Esophagus muscularis mucosa (tissue), 4 donors: ENCODE data around the gene MED13L. TPM values are rescaled to one million over a fixed set of nuclear protein-coding genes. Genes with fewer than 3 reads are reported as not detected.
A peak's percentile ranks its signal among the peaks of the same experiment; 100 is the strongest.

Experiments
- DNase-seq: peaks from one replicate; pipeline ENCODE4 v3.0.0-alpha.2; 2017; ENCODE audit errors: extremely low spot score
- H3K27ac ChIP-seq, 4 donors: fragments of 200-600 bp; sonication (generic); replicated peaks in 1 of 4; 1 replicate in 3 of 4; 2 replicates in 1 of 4; pipeline ENCODE4 v1.5.1; 2016 to 2019; ENCODE audit warnings: mild to moderate bottlenecking in 1 of 4
- H3K27me3 ChIP-seq, 4 donors: fragments of 200-600 bp; sonication (generic); one replicate each; pipeline versions ENCODE4 v1.5.1 to v1.6.0; 2016 to 2019
- H3K36me3 ChIP-seq, 4 donors: fragments of 200-600 bp; sonication (generic); one replicate each; pipeline ENCODE4 v1.5.1; 2016 to 2019
- H3K4me1 ChIP-seq, 4 donors: fragments of 200-600 bp; sonication (generic); one replicate each; pipeline ENCODE4 v1.5.1; 2016 to 2019
- H3K4me3 ChIP-seq, 4 donors: fragments of 200-600 bp; sonication (generic); 1 replicate in 2 of 4; 2 replicates in 2 of 4; pipeline ENCODE4 v1.5.1; 2016 to 2019; ENCODE audit warnings: mild to moderate bottlenecking in 4 of 4, moderate library complexity in 1 of 4
- H3K9me3 ChIP-seq, 4 donors: fragments of 200-600 bp; sonication (generic); 1 replicate in 3 of 4; 2 replicates in 1 of 4; pipeline ENCODE4 v1.5.1; 2016 to 2019
- EP300 ChIP-seq: sonication (generic); formaldehyde crosslinking; IDR thresholded peaks from one replicate; pipeline ENCODE4 v1.6.1; 2017; ENCODE audit warnings: antibody characterized with exemption
- POLR2A ChIP-seq: fragments of 450-650 bp; IDR thresholded peaks from one replicate; pipeline ENCODE4 v1.6.1; 2017; ENCODE audit warnings: antibody characterized with exemption, moderate library complexity, mild to moderate bottlenecking, low read depth
- POLR2AphosphoS5 ChIP-seq, 2 donors: sonication (generic); formaldehyde crosslinking; IDR thresholded peaks; one replicate each; pipeline ENCODE4 v1.6.1; 2017; ENCODE audit warnings: antibody characterized with exemption in 2 of 2
- WGBS: methylation state at CpG from one replicate; pipeline ENCODE4 v1.1.5; 2018; 5-methylcytosine and 5-hydroxymethylcytosine counted together
- intact Hi-C: fragments of 100-400 bp; cut with DNase I; formaldehyde crosslinking; loops from one replicate; pipeline ENCODE4 v1.15.1; 2023
- total RNA-seq, 4 donors: library from RNA; depleted of rRNA; stranded (reverse); fragments of >200 nt; gene quantifications; one replicate each; pipeline versions ENCODE4 v1.1.0 to v1.2.1, GENCODE V29; 2016
- TF ChIP-seq, protein P1 (sequence below), 3 experiments: fragments of 200-600 bp in 2 of 3; fragments of 450-650 bp in 1 of 3; sonication (generic) in 2 of 3; IDR thresholded peaks; one replicate each; pipeline ENCODE4 v1.5.1; 2017 to 2019; ENCODE audit warnings: antibody characterized with exemption in 3 of 3, mild to moderate bottlenecking in 2 of 3, moderate library complexity in 1 of 3

MED13L gene
- total RNA-seq, 4 donors from 2014 or later, result 141 to 350 (median 175) TPM

DNA sequence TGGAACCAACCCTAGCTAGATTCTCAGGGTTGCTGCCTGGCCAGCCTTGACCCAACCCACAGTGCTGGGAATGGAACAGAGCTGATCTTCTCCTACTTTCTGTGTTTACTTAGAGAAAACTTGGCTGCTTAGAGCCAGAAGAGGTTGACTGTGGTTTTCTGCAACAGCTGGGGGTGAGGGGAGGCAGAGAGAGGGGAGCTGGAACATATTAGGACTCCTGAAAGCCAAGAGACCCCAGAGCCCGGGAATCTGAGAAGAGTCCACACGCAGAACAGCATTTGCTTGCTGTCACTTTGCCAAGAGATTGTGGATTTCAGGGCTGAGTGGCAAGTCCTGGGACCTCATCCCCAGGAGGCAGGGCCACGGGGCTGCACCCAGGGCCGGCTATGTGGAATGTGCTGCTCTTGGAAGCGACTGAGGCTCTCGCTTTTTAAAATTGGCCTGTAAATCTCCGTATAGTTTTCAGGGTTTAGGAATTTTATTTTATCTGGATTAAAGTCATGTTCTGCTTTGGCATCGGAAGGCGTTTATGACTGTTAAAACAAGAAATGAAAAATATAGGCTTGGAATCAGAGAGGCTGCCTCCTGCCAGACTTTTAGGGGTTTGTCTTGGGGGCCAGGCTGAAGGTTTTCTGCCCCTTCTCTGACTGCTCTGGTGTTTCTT, 22.3 kb upstream of the MED13L start:
- Histone ChIP-seq H3K4me3 (peak overlapping the region in 1 of 4 donors; percentile 7), H3K27me3 (no peaks in the 10 kb centered on the region), H3K27ac (peak overlapping the region; percentile 55 to 63 (median 57)), H3K4me1 (peaks cover 11 to 39% (median 32%) of the 10 kb centered on the region in 4 donors), H3K9me3 (no peaks in the 10 kb centered on the region), H3K36me3 (no peaks in the 10 kb centered on the region)
- intact Hi-C loops, result no loop called here
- DNase-seq, result no peak
- 52% methylated on average over 8 of the region's 9 CpGs for WGBS
- TF ChIP-seq, protein P1, sequence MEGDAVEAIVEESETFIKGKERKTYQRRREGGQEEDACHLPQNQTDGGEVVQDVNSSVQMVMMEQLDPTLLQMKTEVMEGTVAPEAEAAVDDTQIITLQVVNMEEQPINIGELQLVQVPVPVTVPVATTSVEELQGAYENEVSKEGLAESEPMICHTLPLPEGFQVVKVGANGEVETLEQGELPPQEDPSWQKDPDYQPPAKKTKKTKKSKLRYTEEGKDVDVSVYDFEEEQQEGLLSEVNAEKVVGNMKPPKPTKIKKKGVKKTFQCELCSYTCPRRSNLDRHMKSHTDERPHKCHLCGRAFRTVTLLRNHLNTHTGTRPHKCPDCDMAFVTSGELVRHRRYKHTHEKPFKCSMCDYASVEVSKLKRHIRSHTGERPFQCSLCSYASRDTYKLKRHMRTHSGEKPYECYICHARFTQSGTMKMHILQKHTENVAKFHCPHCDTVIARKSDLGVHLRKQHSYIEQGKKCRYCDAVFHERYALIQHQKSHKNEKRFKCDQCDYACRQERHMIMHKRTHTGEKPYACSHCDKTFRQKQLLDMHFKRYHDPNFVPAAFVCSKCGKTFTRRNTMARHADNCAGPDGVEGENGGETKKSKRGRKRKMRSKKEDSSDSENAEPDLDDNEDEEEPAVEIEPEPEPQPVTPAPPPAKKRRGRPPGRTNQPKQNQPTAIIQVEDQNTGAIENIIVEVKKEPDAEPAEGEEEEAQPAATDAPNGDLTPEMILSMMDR (IDR thresholded peaks at IDR 0.05), result no peak
- TF ChIP-seq POLR2AphosphoS5 (IDR thresholded peaks at IDR 0.05) (no peak), EP300 (no peak), POLR2A (no peak)

DNA sequence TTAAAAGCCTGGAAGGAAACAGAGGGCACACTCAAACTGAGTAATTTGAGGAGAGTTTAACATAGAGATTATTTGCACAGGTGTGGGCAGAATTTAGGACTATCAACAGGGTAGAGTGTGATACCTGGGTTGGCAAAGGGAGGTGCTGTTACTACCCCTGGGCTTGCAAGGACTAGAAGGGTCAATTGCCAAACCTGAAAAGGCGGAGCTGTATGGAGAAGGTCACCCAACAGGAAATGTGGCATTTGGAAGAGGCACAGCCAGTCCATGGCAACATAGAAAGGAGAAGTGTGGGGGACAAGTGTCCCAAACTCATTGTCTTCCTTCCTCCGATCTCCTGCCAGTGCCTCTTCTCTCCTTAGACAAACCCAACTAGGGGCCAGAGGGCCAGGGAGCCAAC, 21.6 kb upstream of the MED13L start:
- TF ChIP-seq POLR2AphosphoS5 (IDR thresholded peaks at IDR 0.05), result no peak
- TF ChIP-seq, protein P1 (IDR thresholded peaks at IDR 0.05), result no peak
- no peak for TF ChIP-seq EP300
- TF ChIP-seq POLR2A, result no peak
- H3K4me1 ChIP-seq, result peaks cover 11 to 43% (median 36%) of the 10 kb centered on the region in 4 donors
- intact Hi-C loops, result no loop called here
- H3K4me3 ChIP-seq, result no peak overlapping the region
- no peaks in the 10 kb centered on the region for H3K27me3 ChIP-seq
- H3K27ac ChIP-seq, result peak overlapping the region; percentile 55 to 63 (median 57)
- no peak for DNase-seq
- 74% methylated on average over 2 of the region's 2 CpGs for WGBS
- H3K9me3 ChIP-seq, result no peaks in the 10 kb centered on the region
- H3K36me3 ChIP-seq, result no peaks in the 10 kb centered on the region

DNA sequence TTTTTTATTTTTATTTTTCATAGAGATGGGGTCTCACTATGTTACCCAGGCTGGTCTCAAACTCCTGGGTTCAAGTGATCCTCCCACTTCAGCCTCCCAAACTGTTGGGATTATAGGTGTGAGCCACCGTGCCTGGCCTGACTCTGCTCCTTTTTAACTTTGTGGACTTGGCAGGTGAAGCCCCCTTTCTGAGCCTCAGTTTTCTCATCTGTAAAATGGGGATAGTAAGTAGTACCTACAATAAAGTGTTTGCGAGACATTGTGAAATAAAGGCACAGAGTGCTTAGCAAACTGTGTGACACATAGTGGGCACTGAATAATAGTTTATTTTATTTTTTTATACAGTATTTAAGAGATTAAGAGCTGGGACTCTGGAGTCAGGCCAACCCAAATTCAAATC, 21.1 kb upstream of the MED13L start:
- Histone ChIP-seq H3K4me1 (peaks cover 11 to 43% (median 36%) of the 10 kb centered on the region in 4 donors), H3K9me3 (no peaks in the 10 kb centered on the region), H3K4me3 (no peak overlapping the region), H3K27me3 (no peaks in the 10 kb centered on the region), H3K36me3 (no peaks in the 10 kb centered on the region), H3K27ac (no peak overlapping the region)
- TF ChIP-seq POLR2A, result no peak
- TF ChIP-seq POLR2AphosphoS5 (IDR thresholded peaks at IDR 0.05), result no peak
- TF ChIP-seq, protein P1 (IDR thresholded peaks at IDR 0.05), result no peak
- TF ChIP-seq EP300, result no peak
- intact Hi-C loops, result no loop called here
- no peak for DNase-seq
- WGBS, result 98% methylated on average over 2 of the region's 2 CpGs

DNA sequence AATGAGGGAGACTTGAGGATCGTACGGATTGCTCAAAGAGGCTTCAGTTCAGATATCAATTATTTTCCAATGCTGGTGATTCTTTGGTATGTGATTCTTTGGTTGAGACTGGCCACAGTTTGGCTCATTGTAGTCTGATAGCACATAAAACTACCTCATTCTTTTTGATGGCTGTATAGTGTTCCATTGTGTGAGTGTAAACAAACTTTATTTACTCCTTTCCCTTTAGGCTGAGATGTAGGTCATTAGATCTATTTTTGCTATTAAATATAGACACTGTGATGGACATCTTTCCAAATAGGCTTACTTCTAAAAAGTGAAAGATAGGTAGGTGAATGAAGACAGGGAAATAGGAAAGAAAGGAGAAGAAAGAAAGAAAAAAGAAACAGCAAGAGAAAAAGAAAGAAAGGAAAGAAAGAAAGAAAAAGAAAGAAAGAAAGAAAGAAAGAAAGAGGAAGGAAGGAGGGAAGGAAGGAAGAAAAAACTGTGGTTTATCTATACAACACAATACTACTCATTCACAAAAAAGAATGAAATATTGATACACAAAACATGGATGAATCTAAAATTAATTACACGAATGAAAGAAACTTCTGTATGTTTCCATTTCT, 19.8 kb upstream of the MED13L start:
- Histone ChIP-seq H3K27ac (no peak overlapping the region), H3K36me3 (no peaks in the 10 kb centered on the region), H3K27me3 (no peaks in the 10 kb centered on the region), H3K4me1 (peaks cover 11 to 40% (median 36%) of the 10 kb centered on the region in 4 donors), H3K9me3 (no peaks in the 10 kb centered on the region), H3K4me3 (no peak overlapping the region)
- DNase-seq, result no peak
- TF ChIP-seq POLR2AphosphoS5 (IDR thresholded peaks at IDR 0.05) (no peak), EP300 (no peak), POLR2A (no peak)
- TF ChIP-seq, protein P1 (IDR thresholded peaks at IDR 0.05), result no peak
- intact Hi-C loops, result no loop called here
- WGBS, result 76% methylated on average over 3 of the region's 3 CpGs
